ENCODE data around the gene DEFB132.

The DEFB132 gene

GRCh38 chr20:289693-290083 is 32.2 kb downstream of the DEFB132 start:
- H4K20me1 ChIP-seq (ENCODE audit: insufficient read depth, low read length): no peaks in the 10 kb centered on the region
- H3K27ac ChIP-seq (ENCODE audit: low read length): no peak overlapping the region; the same call in 1 of the 2 replicates

GRCh38 chr20:290084-290831 is 32.7 kb downstream of the DEFB132 start, which contains the start of gene C20orf96:
TSS of gene C20orf96 (minus strand) at chr20:290750. CDS start at chr20:290610, 140 bp downstream.
- no peaks in the 10 kb centered on the region for H3F3A ChIP-seq (ENCODE audit: insufficient read depth, low read length)
- no peaks in the 10 kb centered on the region for H3K9me2 ChIP-seq (replicated peaks; ENCODE audit: insufficient read depth, low read length)
- peaks cover 11% of the 10 kb centered on the region for H3K4me1 ChIP-seq (ENCODE audit: low read length)
- DNase-seq: peak; percentile 96
- peak within 1 kb of the TSS; percentile 96 for H3K4me3 ChIP-seq (ENCODE audit: low read length)
- 0 out of 2 replicates have a peak, but pooled peaks cover 3% of the 10 kb centered on the region for H3K79me2 ChIP-seq (ENCODE audit: low read length)
- H3K9ac ChIP-seq (ENCODE audit: low read length): peak within 1 kb of the TSS; percentile 88
- no peaks in the 10 kb centered on the region for H3K36me3 ChIP-seq (replicated peaks; ENCODE audit: insufficient read depth, low read length)
- peak within 1 kb of the TSS; percentile 100 for H2AFZ ChIP-seq (ENCODE audit: low read length)
- TF ChIP-seq CTCF (IDR thresholded peaks at IDR 0.05; ENCODE audit: low read length) (no peak; the same call in 1 of the 2 replicates), EZH2 (optimal IDR thresholded peaks at IDR 0.05; ENCODE audit: low read depth, low read length) (no peak), EZH2phosphoT487 (IDR thresholded peaks at IDR 0.05; ENCODE audit: low read length) (no peak)
- no peaks in the 10 kb centered on the region for H4K20me1 ChIP-seq (ENCODE audit: insufficient read depth, low read length)
- H3K9me3 ChIP-seq (replicated peaks; ENCODE audit: insufficient read depth, low read length): no peaks in the 10 kb centered on the region
- no peaks in the 10 kb centered on the region for H3K27me3 ChIP-seq (replicated peaks; ENCODE audit: insufficient read depth, low read length)
- peak within 1 kb of the TSS; percentile 35; the same call in 1 of the 2 replicates for H3K27ac ChIP-seq (ENCODE audit: low read length)
- peak within 1 kb of the TSS; percentile 79 for H3K4me2 ChIP-seq (ENCODE audit: low read depth, low read length)

More at GRCh38 chr20:289693-290083, 32.2 kb downstream of the DEFB132 start:
- no peak for DNase-seq
- peaks cover 11% of the 10 kb centered on the region for H3K4me1 ChIP-seq (ENCODE audit: low read length)
- no peaks in the 10 kb centered on the region for H3K9me2 ChIP-seq (replicated peaks; ENCODE audit: insufficient read depth, low read length)
- no peak for TF ChIP-seq EZH2 (optimal IDR thresholded peaks at IDR 0.05; ENCODE audit: low read depth, low read length)
- no peak for TF ChIP-seq CTCF (IDR thresholded peaks at IDR 0.05; ENCODE audit: low read length)
- TF ChIP-seq EZH2phosphoT487 (IDR thresholded peaks at IDR 0.05; ENCODE audit: low read length): no peak
- H3F3A ChIP-seq (ENCODE audit: insufficient read depth, low read length): no peaks in the 10 kb centered on the region
- H2AFZ ChIP-seq (ENCODE audit: low read length): peak overlapping the region; percentile 100
- H3K79me2 ChIP-seq (ENCODE audit: low read length): 0 out of 2 replicates have a peak, but pooled peaks cover 3% of the 10 kb centered on the region
- peak overlapping the region; percentile 88 for H3K9ac ChIP-seq (ENCODE audit: low read length)
- peak overlapping the region; percentile 96 for H3K4me3 ChIP-seq (ENCODE audit: low read length)
- H3K9me3 ChIP-seq (replicated peaks; ENCODE audit: insufficient read depth, low read length): no peaks in the 10 kb centered on the region
- no peaks in the 10 kb centered on the region for H3K36me3 ChIP-seq (replicated peaks; ENCODE audit: insufficient read depth, low read length)
- H3K4me2 ChIP-seq (ENCODE audit: low read depth, low read length): peak overlapping the region; percentile 79
- no peaks in the 10 kb centered on the region for H3K27me3 ChIP-seq (replicated peaks; ENCODE audit: insufficient read depth, low read length)

- DNase-seq: no peak
- Histone ChIP-seq H3F3A (ENCODE audit: insufficient read depth, low read length) (peaks cover 13% of the 10 kb centered on the region; the same call in 1 of the 2 replicates), H3K27me3 (replicated peaks; ENCODE audit: insufficient read depth, low read length) (no peaks in the 10 kb centered on the region), H3K4me2 (ENCODE audit: low read depth, low read length) (no peak overlapping the region), H4K20me1 (ENCODE audit: insufficient read depth, low read length) (peaks cover under 1% of the 10 kb centered on the region), H3K9ac (ENCODE audit: low read length) (no peak overlapping the region), H3K9me3 (replicated peaks; ENCODE audit: insufficient read depth, low read length) (no peaks in the 10 kb centered on the region), H3K4me1 (ENCODE audit: low read length) (peaks cover 21% of the 10 kb centered on the region), H3K36me3 (replicated peaks; ENCODE audit: insufficient read depth, low read length) (no peaks in the 10 kb centered on the region), H3K27ac (ENCODE audit: low read length) (no peak overlapping the region), H2AFZ (ENCODE audit: low read length) (no peak overlapping the region), H3K79me2 (ENCODE audit: low read length) (peaks cover 27% of the 10 kb centered on the region), H3K9me2 (replicated peaks; ENCODE audit: insufficient read depth, low read length) (no peaks in the 10 kb centered on the region), H3K4me3 (ENCODE audit: low read length) (no peak overlapping the region)
- no peak for TF ChIP-seq EZH2phosphoT487 (IDR thresholded peaks at IDR 0.05; ENCODE audit: low read length)
- no peak for TF ChIP-seq EZH2 (optimal IDR thresholded peaks at IDR 0.05; ENCODE audit: low read depth, low read length)
- no peak for TF ChIP-seq CTCF (IDR thresholded peaks at IDR 0.05; ENCODE audit: low read length)
Observed at GRCh38 chr20:294602-295001, 37.1 kb downstream of the DEFB132 start.
